IMR-90 (cell line): ENCODE results near the gene IFI44.

Source experiments
- BHLHE40 ChIP-seq: fragments of 150-350 bp; IDR thresholded peaks from 2 replicates; pipeline ENCODE4 v1.6.1; 2016; ENCODE audit warnings: mild to moderate bottlenecking, low read depth, low read length
- CEBPB ChIP-seq: IDR thresholded peaks from 2 replicates; pipeline ENCODE4 v1.6.1; 2012; ENCODE audit warnings: low read depth, low read length, improper control_type of control experiment
- CTCF ChIP-seq: conservative IDR thresholded peaks from 2 replicates; pipeline ENCODE4 v1.5.1; 2012; ENCODE audit warnings: mild to moderate bottlenecking, low read depth, low read length, improper control_type of control experiment
- FOS ChIP-seq: fragments of 150-350 bp; IDR thresholded peaks from 2 replicates; pipeline ENCODE4 v1.6.1; 2016; ENCODE audit warnings: low read depth, low read length
- POLR2A ChIP-seq: IDR thresholded peaks from 2 replicates; pipeline ENCODE4 v1.6.1; 2012; ENCODE audit warnings: mild to moderate bottlenecking, low read depth, low read length
- RAD21 ChIP-seq: IDR thresholded peaks from 2 replicates; pipeline ENCODE4 v1.6.1; 2012; ENCODE audit warnings: low read length, improper control_type of control experiment
- RCOR1 ChIP-seq: IDR thresholded peaks from 2 replicates; pipeline ENCODE4 v1.6.1; 2012; ENCODE audit warnings: mild to moderate bottlenecking, low read length, improper control_type of control experiment; ENCODE audit not compliant: insufficient replicate concordance
- RFX5 ChIP-seq: IDR thresholded peaks from 2 replicates; pipeline ENCODE4 v1.8.0; 2012; ENCODE audit warnings: low read depth, mild to moderate bottlenecking, low read length, moderate library complexity
- SMC3 ChIP-seq: fragments of 150-350 bp; IDR thresholded peaks from 2 replicates; pipeline ENCODE4 v1.6.1; 2016; ENCODE audit warnings: low read depth, mild to moderate bottlenecking, antibody characterized with exemption, low read length, moderate library complexity
- USF2 ChIP-seq: fragments of 150-350 bp; IDR thresholded peaks from 2 replicates; pipeline ENCODE4 v1.6.1; 2017; ENCODE audit warnings: mild to moderate bottlenecking, antibody characterized with exemption, low read length, low read depth
- TF ChIP-seq, protein P1 (sequence below): fragments of 150-350 bp; IDR thresholded peaks from 2 replicates; pipeline ENCODE4 v1.6.1; 2016; ENCODE audit warnings: low read depth, mild to moderate bottlenecking, low read length, moderate library complexity, borderline replicate concordance

DNA sequence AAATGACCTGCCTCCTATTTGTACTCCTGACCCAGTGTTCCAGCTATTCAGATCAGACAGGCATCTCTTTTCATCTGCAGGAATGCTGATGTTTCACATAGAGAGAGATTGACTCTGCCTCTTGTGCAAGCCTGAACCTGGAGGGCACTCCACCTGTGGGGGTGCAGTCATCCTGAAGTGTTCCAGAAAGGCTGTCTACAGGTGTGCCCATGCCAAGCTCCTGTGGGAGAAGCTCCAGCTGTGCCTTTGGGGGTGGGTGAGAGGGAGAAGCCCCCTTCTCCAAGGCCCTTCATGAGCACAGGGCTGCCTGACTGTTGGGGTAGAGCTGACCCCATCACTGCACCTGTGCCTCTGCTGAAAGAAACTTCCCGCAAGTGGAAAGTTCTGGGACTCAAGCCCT is 22.8 kb downstream of the IFI44 start:
- TF ChIP-seq FOS, result no peak
- TF ChIP-seq CTCF, result no peak
- TF ChIP-seq POLR2A, result no peak
- no peak for TF ChIP-seq SMC3
- no peak for TF ChIP-seq USF2
- no peak for TF ChIP-seq BHLHE40
- TF ChIP-seq RFX5, result no peak
- TF ChIP-seq RAD21, result no peak
- no peak for TF ChIP-seq RCOR1
- TF ChIP-seq, protein P1, sequence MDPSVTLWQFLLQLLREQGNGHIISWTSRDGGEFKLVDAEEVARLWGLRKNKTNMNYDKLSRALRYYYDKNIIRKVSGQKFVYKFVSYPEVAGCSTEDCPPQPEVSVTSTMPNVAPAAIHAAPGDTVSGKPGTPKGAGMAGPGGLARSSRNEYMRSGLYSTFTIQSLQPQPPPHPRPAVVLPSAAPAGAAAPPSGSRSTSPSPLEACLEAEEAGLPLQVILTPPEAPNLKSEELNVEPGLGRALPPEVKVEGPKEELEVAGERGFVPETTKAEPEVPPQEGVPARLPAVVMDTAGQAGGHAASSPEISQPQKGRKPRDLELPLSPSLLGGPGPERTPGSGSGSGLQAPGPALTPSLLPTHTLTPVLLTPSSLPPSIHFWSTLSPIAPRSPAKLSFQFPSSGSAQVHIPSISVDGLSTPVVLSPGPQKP, result no peak
- no peak for TF ChIP-seq CEBPB
